NCI-H1930 (cell line): ENCODE results near the gene ANKRD33B.
"Not testable (repeated sequence)": the region's sequence is repeated elsewhere in the genome, so short reads cannot be mapped to it uniquely, and the experiment has no call there.

ENCODE experiments used
- DNase-seq, 2 experiments: peaks; one replicate each; lab custom pipeline; 2025; lab: John Stamatoyannopoulos, UW

Gene ANKRD33B

GRCh38 chr5:10594591-10595210 is 30.8 kb downstream of the ANKRD33B start:
- DNase-seq: no peak

- no peak for DNase-seq
Observed at GRCh38 chr5:10595293-10595671, 31.4 kb downstream of the ANKRD33B start.

- DNase-seq: no peak
Observed at GRCh38 chr5:10595672-10596309, 31.9 kb downstream of the ANKRD33B start.

GRCh38 chr5:10596310-10596703 is 32.4 kb downstream of the ANKRD33B start:
- DNase-seq: no peak

DNA sequence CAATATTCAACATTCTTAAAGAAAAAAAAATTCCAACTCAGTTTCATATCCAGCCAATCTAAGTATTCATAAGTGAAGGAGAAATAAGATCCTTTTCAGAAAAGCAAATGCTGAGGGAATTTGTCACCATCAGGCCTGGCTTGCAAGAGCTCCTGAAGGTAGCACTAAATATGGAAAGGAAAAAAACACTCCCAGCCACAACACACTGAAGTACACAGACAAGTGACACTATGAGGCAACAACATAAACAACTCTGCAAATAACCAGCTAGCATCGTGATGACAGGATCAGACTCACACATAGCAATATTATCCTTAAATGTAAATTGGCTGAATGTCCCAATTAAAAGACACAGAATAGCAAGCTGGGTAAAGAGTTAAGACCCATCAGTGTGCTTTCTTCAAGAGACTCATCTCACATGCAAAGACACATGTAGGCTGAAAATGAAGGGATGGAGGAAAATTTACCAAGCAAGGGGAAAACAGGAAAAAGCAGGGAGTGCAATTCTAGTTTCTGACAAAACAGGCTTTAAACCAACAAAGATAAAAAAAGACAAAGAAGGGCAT is 33.1 kb downstream of the ANKRD33B start:
- no peak for DNase-seq

DNA sequence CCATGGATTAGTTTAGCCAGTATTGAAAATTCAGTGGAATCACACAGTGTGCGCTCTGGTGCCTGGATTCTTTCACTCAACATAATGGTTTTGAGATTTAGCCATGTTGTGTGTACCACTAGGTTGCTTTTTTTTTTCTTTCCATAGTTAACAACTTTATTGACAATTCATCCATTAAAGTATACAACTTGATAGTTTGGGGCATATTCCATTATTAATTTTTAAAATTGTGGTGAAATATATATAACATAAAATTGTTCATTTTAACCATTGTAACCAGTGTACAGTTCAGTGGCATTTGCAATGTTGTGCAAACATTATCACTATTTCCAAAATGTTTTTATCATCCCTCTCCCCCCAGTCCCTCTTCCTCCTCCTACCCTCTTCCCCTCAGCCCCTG is 35.2 kb downstream of the ANKRD33B start:
- DNase-seq: no peak

GRCh38 chr5:10599862-10600284 is 36.0 kb downstream of the ANKRD33B start:
- no peak for DNase-seq

DNA sequence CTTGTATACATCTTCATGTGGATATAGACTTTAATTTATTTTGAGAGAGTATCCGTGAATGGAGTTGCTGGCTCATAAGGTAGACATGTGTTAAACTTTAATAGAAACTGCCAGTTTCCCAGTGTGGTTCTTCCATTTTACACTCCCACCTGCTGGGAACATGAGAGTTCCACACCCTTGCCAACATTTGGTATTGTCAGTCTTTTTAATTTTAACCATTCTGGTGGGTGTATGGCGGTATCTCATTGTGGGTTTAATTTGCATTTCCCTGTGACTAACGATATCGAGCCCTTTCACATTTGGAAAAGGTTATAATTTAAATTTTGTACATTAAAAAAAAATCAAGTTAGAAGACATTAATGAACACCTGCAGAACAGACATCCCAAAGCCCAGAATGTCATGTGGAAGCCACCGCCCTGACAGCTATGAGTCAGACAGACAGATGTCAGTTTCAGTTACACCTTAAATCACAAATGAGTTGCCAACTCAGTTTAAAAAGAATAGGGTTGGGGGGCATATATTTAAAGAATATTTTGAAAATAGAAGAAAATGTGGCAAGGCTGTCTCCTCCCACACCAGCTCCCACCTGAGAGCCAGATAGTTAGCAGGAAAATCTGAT is 36.9 kb downstream of the ANKRD33B start:
- DNase-seq: no peak

GRCh38 chr5:10601246-10602030 is 37.6 kb downstream of the ANKRD33B start:
- peak in 1 of 2 experiments; percentile 89 for DNase-seq

DNA sequence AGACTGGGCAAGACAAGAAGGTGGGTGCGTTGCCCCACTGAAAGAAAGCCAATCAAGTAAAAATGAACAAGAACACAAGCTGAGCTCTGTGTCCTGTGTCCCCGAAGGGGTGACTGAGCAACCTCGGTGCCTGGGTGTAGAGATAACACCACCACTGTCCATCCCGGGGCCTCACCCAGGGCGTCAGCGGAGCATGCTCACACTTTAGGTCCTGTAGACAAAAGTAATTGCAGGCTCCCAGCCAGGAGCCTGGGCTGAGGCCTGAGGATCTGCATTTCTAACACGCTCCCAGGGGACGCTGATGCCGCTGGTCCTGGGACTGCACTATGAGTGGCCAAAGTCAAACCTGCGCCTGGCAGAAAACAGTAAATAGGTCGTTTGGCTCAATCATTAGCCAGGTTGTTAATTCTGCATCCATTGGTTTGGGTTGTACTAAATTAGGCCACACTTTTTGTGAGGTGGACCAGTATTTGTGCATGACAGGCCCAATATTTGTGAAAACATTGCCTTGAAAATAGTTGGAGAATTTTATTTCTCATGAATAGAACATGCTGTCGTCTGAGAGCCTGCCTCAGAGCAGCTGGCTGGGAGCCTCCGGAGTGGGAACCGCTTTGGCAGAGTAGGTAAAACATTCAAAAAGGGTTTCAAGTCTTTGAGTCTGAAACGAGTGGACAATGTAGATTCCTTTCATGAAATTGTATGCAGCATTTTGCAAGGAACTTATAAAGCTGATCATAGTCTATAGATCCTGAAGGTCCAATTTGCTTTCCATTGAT is 38.3 kb downstream of the ANKRD33B start:
- no peak for DNase-seq

DNA sequence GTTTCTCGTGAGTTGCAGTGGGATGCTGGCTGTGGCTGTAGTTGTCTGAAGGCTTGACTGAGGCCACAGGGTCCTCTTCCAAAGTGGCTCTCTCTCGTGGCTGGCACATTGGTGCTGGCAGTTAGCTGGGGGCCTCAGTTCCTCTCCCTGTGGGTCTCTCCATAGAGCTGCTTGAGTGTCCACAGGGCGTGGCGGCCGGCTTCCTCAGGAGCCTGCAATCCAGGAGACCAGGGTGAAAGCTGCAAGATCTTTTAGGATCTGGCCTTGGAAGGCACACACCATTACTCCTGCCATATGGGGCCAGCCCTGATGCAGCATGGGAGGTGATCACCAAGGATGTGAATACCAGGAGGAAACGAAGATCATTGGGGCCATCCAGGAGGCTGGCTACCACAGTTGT is 41.1 kb downstream of the ANKRD33B start:
- DNase-seq: no peak

- DNase-seq: not testable (repeated sequence)
Observed at GRCh38 chr5:10606632-10607022, 42.8 kb downstream of the ANKRD33B start.

GRCh38 chr5:10607023-10607665 is 43.3 kb downstream of the ANKRD33B start:
- no peak for DNase-seq

GRCh38 chr5:10607666-10608073 is 43.8 kb downstream of the ANKRD33B start:
- no peak for DNase-seq

GRCh38 chr5:10608081-10608480 is 44.2 kb downstream of the ANKRD33B start:
- not testable (repeated sequence) for DNase-seq

- DNase-seq: no peak
Observed at GRCh38 chr5:10610058-10610457, 46.2 kb downstream of the ANKRD33B start.

DNA sequence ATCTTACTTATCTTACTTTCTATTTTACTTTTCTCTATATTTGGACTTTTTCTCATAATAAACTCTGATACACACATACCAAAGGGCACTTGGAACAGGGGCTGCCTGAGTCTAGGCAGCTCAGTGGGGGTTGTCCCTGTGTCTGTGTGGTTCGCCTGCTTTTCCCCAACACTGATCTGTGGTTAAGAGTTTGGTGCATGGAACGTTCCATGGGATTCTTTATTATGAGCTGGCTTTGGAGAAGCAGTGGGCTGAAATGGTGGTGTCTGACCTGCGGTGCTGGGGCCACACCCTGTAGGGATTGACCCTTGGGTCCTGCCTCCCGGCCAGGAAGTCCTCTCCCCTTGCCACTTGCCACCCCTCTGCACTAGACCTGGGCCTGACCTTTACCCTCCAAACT is 47.4 kb downstream of the ANKRD33B start:
- DNase-seq: no peak

DNA sequence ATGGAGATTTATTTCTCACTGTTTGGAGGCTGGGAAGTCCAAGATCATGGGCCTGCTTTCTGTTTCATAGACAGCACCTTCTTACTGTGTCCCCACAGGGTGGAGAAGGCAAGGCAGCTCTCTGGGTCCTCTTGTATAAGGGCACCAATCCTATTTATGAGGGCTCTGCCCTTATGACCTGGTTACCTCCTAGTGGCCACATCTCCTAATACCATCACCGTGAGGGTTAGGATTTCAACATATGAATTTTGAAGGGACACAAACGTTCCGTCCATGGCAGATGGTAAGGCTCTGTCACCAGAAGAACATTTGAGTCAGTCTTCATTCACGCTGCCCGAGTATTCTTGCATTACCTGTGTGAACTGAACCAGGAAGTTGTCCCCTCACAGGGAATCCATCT is 48.4 kb downstream of the ANKRD33B start:
- DNase-seq: no peak

GRCh38 chr5:10615693-10616092 is 51.8 kb downstream of the ANKRD33B start:
- no peak for DNase-seq

- DNase-seq: no peak
Observed at GRCh38 chr5:10617103-10617502, 53.2 kb downstream of the ANKRD33B start.

DNA sequence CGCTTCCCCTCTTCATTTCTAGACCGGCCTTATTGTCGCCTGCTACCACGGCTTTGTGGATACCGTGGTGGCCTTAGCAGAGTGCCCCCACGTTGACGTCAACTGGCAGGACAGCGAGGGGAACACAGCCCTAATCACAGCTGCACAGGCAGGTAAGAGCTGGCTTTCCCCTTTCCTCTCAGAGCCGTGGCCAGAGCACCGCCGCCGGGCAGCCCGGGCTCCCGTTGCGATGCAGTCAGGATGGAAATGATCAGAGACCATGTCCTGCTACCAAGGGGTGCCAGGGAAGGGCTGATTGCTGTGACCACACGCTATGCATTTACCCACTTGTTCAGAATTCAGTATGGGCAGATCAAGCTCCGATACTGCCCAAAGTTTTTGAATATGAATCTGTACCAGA is 54.4 kb downstream of the ANKRD33B start:
- no peak for DNase-seq
